Fibroblast of mammary gland (primary cell): ENCODE results near the gene FAM174C.
"Not testable (repeated sequence)": the region's sequence is repeated elsewhere in the genome, so short reads cannot be mapped to it uniquely, and the experiment has no call there.

Source experiments
- DNase-seq: peaks from one replicate; pipeline ENCODE4 v3.0.0-alpha.2; 2010; ENCODE audit warnings: low read depth
- H3K4me3 ChIP-seq: 2 replicates; pipeline ENCODE4 v1.5.1; 2011; ENCODE audit warnings: low read depth, mild to moderate bottlenecking, low read length, moderate library complexity; ENCODE audit not compliant: control insufficient read depth
- CTCF ChIP-seq: conservative IDR thresholded peaks from 2 replicates; pipeline ENCODE4 v1.5.1; 2011; ENCODE audit warnings: low read depth, low read length, inconsistent platforms; ENCODE audit not compliant: control insufficient read depth, insufficient read depth

FAM174C gene

GRCh38 chr19:1241417-1242095 lies 33.8 kb upstream of the FAM174C start, which contains the start of gene ATP5F1D:
Gene ATP5F1D (plus strand): TSS chr19:1241751. CDS start chr19:1241851, 100 bp downstream.
- no peak for TF ChIP-seq CTCF
- peak; percentile 95 for DNase-seq
- peak within 1 kb of the TSS; percentile 74 for H3K4me3 ChIP-seq

- peak overlapping the region; percentile 4 for H3K4me3 ChIP-seq
- peak; percentile 74 for TF ChIP-seq CTCF
- DNase-seq = peak; percentile 83
Observed at GRCh38 chr19:1243768-1244692, 31.3 kb upstream of the FAM174C start.

- peak overlapping the region; percentile 4 for H3K4me3 ChIP-seq
- no peak for TF ChIP-seq CTCF
- no peak for DNase-seq
Observed at GRCh38 chr19:1244693-1245451, 30.5 kb upstream of the FAM174C start.

DNA sequence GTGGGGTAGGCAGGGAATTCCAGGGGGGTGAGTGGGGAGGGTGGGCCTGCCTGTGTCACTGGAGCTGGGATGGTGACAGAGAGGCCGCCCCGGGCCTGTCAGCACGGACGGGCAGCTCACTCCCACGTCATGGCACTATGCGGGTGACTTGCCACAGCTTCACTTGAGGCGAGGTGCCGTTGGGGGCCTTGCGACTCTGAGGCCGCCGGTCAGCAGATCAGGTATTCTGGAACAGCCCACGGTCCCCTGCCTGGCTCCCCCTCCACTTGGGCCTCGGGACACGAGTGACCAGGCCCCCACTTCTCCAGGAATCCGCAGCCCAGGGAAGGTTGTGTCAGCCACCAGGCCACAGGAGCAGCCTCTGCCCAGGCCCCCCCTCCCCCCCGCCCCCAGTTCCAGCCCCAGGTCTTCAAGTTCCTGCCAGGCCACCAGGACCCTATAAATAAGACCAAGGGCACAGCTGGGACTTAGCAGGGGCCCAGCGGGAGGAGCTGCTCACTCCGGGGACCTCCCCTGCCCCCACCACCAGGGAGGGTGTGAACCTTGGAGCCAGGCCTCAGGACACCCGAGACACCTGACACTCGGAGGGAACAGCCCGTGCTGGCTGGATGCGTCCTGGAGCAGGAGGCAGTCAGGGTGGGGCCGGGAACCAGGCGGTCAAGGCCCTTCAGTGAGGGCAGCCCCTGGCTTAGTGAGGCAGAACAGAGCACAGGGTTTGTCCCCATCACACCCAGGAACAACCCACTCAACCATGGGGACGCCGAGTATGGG lies 29.7 kb upstream of the FAM174C start:
- TF ChIP-seq CTCF = no peak
- DNase-seq = no peak

DNA sequence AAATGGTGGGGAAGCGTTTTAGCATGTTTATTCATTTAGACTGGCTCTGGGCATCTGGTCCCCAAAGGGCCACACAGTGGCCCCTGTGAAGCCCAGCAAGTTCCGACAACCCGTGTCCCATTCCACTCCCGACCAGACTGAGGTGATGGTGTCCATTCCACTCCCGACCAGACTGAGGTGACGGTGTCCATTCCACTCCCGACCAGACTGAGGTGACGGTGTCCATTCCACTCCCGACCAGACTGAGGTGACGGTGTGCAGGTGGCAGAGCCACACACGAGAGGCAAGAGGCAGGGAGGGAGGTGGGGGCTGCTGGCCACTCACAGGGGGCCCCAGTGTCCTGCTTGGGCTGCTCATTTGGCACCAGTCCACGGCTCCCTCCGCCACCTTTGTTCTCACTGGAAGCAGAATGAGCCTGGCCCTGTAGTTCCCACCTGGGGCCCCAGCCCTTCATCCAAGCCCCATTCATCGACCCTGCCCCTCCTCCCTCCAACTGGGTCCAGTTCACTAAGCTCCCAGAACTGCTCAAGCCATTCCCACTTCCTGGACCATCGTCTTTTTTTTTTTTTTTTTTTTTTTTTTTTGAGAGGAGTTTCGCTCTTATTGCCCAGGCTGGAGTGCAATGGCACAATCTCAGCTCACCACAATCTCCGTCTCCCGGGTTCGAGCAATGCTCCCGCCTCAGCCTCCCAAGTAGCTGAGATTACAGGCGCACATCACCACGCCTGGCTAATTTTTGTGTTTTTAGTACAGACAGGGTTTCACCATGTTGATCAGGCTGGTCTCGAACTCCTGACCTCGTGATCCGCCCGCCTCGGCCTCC lies 28.9 kb upstream of the FAM174C start:
- H3K4me3 ChIP-seq, DNase-seq: not testable (repeated sequence)

More for the DNA sequence above, 29.7 kb upstream of the FAM174C start:
- H3K4me3 ChIP-seq = no peak overlapping the region

- H3K4me3 ChIP-seq = peak overlapping the region; percentile 38
- no peak for DNase-seq
- TF ChIP-seq CTCF = no peak
Observed at GRCh38 chr19:1247748-1248138, 27.6 kb upstream of the FAM174C start.
